K562 (cell line): Measurements from ENCODE around the gene ARMC6. TPM values are rescaled to one million over a fixed set of nuclear protein-coding genes. Genes with fewer than 3 reads are reported as not detected.

Source experiments
- BRF1 ChIP-seq: IDR thresholded peaks from 3 replicates; pipeline ENCODE4 v1.6.1; 2011; ENCODE audit warnings: borderline replicate concordance, mild to moderate bottlenecking; ENCODE audit not compliant: insufficient read length; ENCODE audit errors: extremely low read depth
- CUX1 ChIP-seq: fragments of 200-800 bp; sonication (Bioruptor generic); IDR thresholded peaks from 2 replicates; pipeline ENCODE4 v1.6.1; 2016; ENCODE audit warnings: missing genetic modification characterization, missing compliant biosample characterization
- ELF1 ChIP-seq: fragments of 200-800 bp; sonication (Bioruptor generic); IDR thresholded peaks from 2 replicates; pipeline ENCODE4 v1.6.1; 2016; ENCODE audit warnings: missing genetic modification characterization, missing compliant biosample characterization
- ESRRB ChIP-seq: fragments of 250-450 bp; sonication (Bioruptor Pico); IDR thresholded peaks from 2 replicates; pipeline ENCODE4 v1.5.0; 2020; ENCODE audit warnings: mild to moderate bottlenecking, moderate library complexity, borderline replicate concordance
- NELFE ChIP-seq: IDR thresholded peaks from 2 replicates; pipeline ENCODE4 v1.6.1; 2011; ENCODE audit warnings: mild to moderate bottlenecking; ENCODE audit not compliant: insufficient read depth, insufficient read length
- THAP12 ChIP-seq: fragments of 250-450 bp; sonication (Bioruptor Pico); IDR thresholded peaks from 2 replicates; pipeline ENCODE4 v1.9.0; 2021; ENCODE audit warnings: mild to moderate bottlenecking, inconsistent platforms
- ZNF79 ChIP-seq: fragments of 250-450 bp; sonication (Bioruptor Pico); IDR thresholded peaks from 2 replicates; pipeline ENCODE4 v1.4.0; 2020; ENCODE audit warnings: low read depth, mild to moderate bottlenecking, moderate library complexity
- polyA plus RNA-seq, 8 experiments: library from polyadenylated mRNA; depleted of rRNA in 4 of 8; stranded (reverse) in 5 of 8; unstranded in 3 of 8; fragments of >200 nt; fragmentation: Nextera tagmentation in 2 of 8; fragmentation: Illumina TruSeq in 1 of 8; extraction: Ambion mirVana in 2 of 8; extraction: Trizol in 1 of 8; gene quantifications; 2 replicates each; pipeline versions ENCODE4 v1.2.1 to v1.2.3, GENCODE V29; 2011 to 2014; ENCODE audit warnings: inconsistent platforms in 1 of 8, missing spikeins in 1 of 8
- total RNA-seq, 7 experiments: library from RNA; depleted of rRNA in 6 of 7; stranded (reverse); fragments of >200 nt in 6 of 7; fragmentation: Illumina TruSeq in 2 of 7; extraction: Trizol in 2 of 7; gene quantifications; 2 replicates each; pipeline versions ENCODE4 v1.2.1 to v1.2.3, GENCODE V29; 2011 to 2021; ENCODE audit warnings: low replicate concordance in 1 of 7

The ARMC6 gene
- total and polyA plus RNA-seq, 9 of the 15 experiments (the other 6 are each of a cell fraction or from before 2014, with no cell fraction given), result 2.1 to 93.4 (median 63.6) TPM

- TF ChIP-seq THAP12 (CRISPR knock-in tag), result no peak
- no peak for TF ChIP-seq BRF1
- TF ChIP-seq ELF1 (tag), result no peak
- TF ChIP-seq ZNF79 (CRISPR knock-in tag), result no peak
- TF ChIP-seq ESRRB (CRISPR knock-in tag), result no peak
- no peak for TF ChIP-seq NELFE
- no peak for TF ChIP-seq CUX1
These were observed 811 bp downstream of the ARMC6 start (continued) for GRCh38 chr19:19034204-19034624.
